HG02938 (cell line): ENCODE measurements around the gene NDUFS6.

Experiments used
- ATAC-seq: cut with Tn5 transposase; IDR thresholded peaks from one replicate; pipeline ENCODE4 v1.9.1; 2021; ENCODE audit warnings: mild to moderate bottlenecking, moderate library complexity; ENCODE audit not compliant: unreplicated experiment

NDUFS6 gene

DNA sequence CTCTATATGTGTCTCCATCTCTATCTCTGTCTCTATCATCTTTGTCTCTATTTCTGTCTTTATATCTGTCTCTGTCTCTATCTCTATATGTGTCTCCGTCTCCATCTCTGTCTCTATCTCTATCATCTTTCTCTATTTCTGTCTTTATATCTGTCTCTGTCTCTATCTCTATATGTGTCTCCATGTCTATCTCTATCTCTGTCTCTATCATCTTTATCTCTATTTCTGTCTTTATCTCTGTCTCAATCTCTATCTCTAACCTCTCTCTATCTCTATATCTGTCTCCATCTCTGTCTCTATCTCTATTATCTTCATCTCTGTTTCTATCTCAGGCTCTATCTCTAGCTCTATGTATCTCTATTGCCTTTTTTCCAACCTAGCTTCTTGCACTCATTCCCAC is 44.5 kb downstream of the NDUFS6 start:
- ATAC-seq: no peak

GRCh38 chr5:1846583-1846982 is 45.4 kb downstream of the NDUFS6 start:
- no peak for ATAC-seq

GRCh38 chr5:1847056-1847455 is 45.8 kb downstream of the NDUFS6 start:
- ATAC-seq: no peak

DNA sequence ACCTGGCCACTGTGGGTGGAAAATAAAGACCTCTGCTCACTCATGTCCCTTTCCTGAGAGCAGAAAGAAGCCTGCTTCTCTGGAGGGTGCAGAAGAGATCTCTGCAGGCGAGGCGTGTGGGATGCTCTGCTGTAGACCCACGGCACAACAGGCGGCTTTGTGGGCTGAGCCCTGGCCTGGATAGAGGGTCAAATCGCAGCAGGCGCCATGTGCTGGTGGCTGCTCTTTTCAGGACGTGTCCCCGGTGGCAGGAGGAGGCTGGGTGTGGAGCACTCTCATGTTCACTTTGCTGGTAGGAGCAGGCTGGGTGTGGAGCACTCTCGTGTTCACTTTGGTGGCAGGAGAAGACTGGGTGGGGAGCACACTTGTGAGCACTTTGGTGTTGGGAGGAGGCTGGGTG is 46.4 kb downstream of the NDUFS6 start:
- ATAC-seq: no peak

- ATAC-seq: no peak
Measured at GRCh38 chr5:1850324-1851154, 49.3 kb downstream of the NDUFS6 start.

- no peak for ATAC-seq
Measured at GRCh38 chr5:1851290-1851934, 50.2 kb downstream of the NDUFS6 start.

GRCh38 chr5:1852324-1852947 is 51.2 kb downstream of the NDUFS6 start:
- no peak for ATAC-seq

DNA sequence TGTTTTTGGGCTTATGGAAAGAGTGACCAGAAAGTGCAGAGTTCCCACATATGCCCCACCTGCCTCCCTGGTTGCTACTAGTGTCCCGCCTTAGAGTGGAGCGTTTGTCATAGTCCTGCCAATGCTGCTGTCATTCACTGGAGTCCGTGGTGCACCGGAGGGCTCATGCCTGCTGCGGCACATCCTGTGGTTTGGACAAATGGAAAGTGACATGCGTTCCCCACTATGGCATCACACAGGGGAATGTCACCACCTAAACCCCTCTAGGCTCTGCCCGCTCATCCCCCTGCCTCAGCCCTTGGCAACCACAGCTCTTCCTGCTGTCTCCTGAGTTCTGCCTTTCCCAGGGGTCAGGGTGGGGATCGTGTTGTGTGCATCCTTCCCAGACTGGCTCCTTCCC is 52.3 kb downstream of the NDUFS6 start:
- no peak for ATAC-seq

DNA sequence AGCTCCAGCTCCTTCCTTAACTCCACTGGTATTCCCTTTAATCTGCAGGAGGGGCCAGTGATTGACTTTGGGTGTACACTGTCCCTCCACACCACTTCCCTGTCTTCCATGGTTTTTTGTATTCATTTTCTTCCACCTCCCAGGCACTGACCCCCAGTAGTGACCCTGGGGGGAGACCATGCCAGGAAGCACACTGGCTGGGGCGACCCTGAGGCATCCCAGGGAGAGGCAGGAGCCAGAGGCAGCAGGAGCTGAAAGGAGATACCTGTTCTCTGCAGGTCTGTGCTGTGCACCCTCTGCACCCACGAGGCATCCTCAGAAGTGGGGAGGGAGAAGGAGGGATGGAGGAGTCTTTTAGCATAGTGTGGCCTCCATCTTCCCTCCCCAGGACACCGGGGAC is 53.9 kb downstream of the NDUFS6 start:
- ATAC-seq: no peak

DNA sequence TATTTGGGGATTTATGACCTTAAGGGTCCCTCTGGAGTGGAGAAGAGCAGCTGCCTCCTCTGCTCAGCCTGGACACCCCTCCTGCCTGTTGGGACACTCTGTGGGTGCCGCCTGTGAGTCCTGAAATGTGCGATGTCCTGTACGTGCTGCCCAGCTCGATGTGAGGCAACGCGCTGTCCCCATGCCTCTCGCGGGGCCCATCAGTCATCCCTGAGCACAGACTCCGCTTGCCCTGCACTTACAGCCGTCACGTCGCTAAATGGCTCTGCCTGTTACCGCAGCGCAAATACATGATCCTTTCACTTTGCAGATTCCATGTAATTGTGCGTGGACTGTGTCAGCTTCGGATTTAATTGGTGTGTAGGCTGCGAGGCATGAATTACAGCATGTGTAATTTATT is 54.4 kb downstream of the NDUFS6 start:
- ATAC-seq: no peak

DNA sequence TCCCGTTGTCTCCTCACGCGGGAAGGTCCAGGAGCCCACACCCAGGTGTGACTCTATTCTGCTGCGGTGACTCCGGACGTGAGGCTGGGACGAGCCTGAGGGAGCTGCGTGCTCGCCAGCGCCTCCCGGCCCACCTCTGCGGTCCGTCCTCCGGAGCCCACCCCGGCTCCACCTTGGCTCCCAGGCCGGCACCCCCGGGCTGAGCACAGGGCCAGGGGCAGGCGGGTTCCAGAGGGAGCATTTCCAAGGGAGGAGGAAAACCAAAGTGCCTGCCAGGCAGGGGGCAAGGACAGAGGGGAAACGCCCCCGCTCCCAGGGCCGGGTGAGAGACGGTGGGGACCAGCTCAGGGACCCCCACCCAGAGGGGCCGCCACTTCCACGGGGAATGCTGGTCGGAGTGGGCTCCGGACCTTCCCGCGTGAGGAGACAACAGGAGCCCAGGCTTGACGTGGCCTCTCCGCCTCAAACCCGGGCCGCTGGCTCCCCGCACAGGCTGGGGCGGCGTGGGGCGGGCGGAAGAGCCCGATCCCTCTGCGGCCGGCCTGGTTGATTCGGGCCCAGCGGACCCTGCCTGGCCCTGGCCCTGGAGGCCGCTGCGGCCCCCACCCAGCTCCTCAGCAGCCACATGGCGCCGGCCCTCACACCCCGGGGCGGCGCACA is 55.5 kb downstream of the NDUFS6 start:
- no peak for ATAC-seq

DNA sequence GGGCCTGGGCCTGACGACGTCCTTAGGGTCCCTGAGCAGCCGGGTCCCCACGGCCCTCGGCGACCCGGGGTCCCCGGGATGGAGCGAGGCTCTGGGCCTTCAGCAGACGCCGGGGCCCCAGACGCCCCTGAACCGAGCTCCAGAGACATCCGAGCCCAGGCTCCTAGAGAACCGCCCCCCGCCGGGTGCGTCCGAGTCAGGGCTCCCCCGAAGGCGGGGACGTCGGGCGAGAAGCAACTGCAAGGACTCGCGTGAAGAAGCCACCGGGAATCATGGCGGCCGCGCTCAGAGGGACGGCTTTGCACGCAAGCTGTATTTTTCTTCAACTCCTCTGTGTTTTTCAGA is 56.0 kb downstream of the NDUFS6 start:
- no peak for ATAC-seq

GRCh38 chr5:1858436-1858835 is 57.2 kb downstream of the NDUFS6 start:
- ATAC-seq: no peak

DNA sequence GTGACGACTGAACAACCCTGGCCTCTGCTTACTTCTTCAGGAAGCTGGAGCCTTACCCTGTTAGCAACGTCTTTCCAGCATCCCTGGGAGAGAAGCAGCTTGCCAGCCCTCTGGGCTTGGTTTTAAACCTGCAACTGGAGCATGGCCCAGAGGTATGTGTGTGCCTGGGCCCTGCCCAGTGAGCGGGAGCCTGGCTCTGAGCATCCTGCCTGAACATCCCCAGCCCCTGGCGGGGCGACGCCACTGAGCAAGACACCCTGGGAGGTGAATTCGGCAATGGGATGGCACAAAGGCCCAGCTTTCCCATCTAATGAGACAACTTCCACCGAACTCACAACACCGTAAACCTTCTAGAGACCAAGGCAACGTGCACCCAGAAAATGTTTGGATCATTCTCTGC is 57.9 kb downstream of the NDUFS6 start:
- no peak for ATAC-seq

GRCh38 chr5:1860021-1860610 is 58.9 kb downstream of the NDUFS6 start:
- ATAC-seq: no peak

GRCh38 chr5:1860949-1861348 is 59.7 kb downstream of the NDUFS6 start:
- no peak for ATAC-seq

- no peak for ATAC-seq
Measured at GRCh38 chr5:1864896-1865440, 63.8 kb downstream of the NDUFS6 start.

DNA sequence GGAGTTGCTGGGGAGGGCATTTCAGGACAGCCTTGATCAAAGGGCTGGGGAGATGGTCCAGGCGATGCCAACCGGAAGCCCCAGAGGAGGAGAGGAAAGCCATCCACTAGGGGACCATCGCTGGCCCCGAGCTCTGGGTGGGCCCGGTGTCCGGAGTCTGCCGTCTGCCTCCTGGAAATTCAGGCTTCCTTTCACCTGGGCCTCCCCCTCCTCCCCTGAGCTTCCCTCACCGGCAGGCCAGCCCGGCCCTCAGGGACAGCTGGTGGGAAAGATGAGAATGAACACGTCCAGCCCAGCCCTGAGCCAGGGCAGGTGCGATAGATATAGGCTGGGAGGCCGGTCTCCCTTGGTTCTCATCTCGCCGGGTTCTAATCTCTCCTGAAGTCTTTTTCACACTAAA is 64.3 kb downstream of the NDUFS6 start:
- ATAC-seq: no peak
